Fibroblast of skin of left quadriceps (primary cell): ENCODE results near the gene OR5AU1.

ENCODE experiments used
- DNase-seq, 2 experiments: peaks; one replicate each; pipeline ENCODE4 v3.0.0-alpha.2; 2013; ENCODE audit warnings: low read depth in 2 of 2

OR5AU1 gene

DNA sequence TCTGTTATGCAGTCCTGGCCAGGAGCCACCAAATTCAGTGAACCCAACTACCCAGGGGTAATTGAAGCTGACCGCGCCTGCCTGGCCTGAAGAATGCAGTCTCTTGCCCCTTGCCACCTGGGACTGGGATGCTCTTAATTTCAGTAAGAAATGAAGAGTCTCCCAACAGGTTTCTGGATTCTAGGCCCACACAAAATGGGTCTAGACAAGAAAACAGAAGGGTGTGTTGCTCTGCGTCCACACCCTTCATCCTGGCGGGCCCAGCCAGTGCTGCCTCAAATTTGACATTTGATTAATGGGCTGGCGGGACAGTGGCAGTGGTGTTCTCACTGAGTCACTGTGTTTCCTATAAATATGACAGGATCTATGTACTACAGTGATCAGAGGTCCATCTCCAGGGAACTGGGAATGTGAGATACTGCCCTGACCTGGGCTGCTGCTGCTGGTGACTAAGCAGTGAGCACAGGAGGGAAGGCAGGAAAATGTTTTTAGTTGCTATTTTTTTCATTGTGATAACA lies 48.5 kb downstream of the OR5AU1 start:
- no peak for DNase-seq

- DNase-seq, result peak; percentile 39 to 41
Measured at GRCh38 chr14:21106498-21107282, 49.2 kb downstream of the OR5AU1 start.

GRCh38 chr14:21106176-21106497 lies 49.7 kb downstream of the OR5AU1 start:
- no peak for DNase-seq

DNA sequence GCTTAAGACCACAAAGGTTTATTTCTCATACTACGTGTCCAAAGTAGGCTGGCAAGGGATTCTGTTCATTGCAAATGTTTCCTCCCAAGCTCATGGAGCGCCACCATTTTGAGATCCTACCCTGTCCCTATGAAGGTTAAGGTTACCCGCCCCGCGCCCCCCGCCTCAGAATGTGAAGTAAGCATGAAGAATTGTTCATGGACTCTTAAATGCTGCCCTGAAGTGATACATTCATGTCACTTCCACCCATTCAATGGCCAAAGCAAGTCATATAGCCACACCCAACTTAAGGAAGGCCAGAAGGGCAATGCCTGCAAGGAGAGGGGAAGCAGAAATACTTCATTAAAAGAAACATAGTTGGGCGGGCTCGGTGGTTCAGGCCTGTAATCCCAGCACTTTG lies 50.8 kb downstream of the OR5AU1 start:
- no peak for DNase-seq
